Left cardiac atrium (tissue), 4 donors: ENCODE measurements around the gene TAF1B. TPM values are rescaled to one million over a fixed set of nuclear protein-coding genes. Genes with fewer than 3 reads are reported as not detected.

Source experiments
- ATAC-seq, 2 donors: fragments of 200-7000 bp; cut with Tn5 transposase; one replicate each; pipeline ENCODE4 v1.9.1; 2020; ENCODE audit warnings: mild to moderate bottlenecking in 2 of 2, moderate library complexity in 2 of 2
- DNase-seq: peaks from one replicate; pipeline ENCODE4 v3.0.0-alpha.2; 2020
- intact Hi-C, 2 donors: fragments of 100-400 bp; cut with DNase I; formaldehyde crosslinking; loops; one replicate each; pipeline versions ENCODE4 v1.14.1 to v1.15.1; 2022 to 2023
- total RNA-seq, 2 donors: library from RNA; stranded (reverse); fragmentation: NEBNext Ultra II Directional; extraction: Animal tissue kit (Norgen Biotek cat#: 25700); gene quantifications; one replicate each; pipeline ENCODE4 v1.2.1, GENCODE V29; 2021
- donor health status: DM: no; HTN: yes; CAD: no.
- donor health status: DM: no; HTN: yes; CAD: no; lungs with severe emphysema.
- donor health status: DM: yes; HTN: yes; CAD: no.
- donor health status: Dilated cardiomyopathy.

Gene TAF1B
- total RNA-seq, 2 donors from 2014 or later: 8.1 to 11.0 TPM

- intact Hi-C loops: no loop called here
- DNase-seq (no peak), ATAC-seq (no peak)
Observed at GRCh38 chr2:9806656-9807055, 36.6 kb upstream of the TAF1B start.

DNA sequence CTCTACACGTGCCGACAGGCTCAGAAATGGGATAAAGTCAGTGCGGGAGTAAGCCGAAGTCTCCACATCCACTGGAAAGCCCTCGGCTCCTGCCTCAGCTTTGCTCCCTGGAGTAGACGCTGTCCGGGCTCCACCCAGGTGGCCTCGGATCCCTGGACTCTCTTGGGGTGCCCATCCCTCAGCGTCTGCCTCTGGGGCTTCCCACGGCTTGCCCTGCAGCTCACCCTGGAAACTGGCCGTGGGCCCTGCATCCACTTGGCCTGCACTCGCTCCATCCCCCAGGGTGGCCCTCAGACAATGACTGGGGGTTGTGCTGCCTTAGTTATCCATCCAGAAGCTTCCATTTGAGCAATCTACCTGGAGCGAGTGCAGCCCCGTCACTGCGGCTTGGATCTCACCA is 36.2 kb upstream of the TAF1B start:
- ATAC-seq (no peak), DNase-seq (no peak)
- intact Hi-C loops: no loop called here

DNA sequence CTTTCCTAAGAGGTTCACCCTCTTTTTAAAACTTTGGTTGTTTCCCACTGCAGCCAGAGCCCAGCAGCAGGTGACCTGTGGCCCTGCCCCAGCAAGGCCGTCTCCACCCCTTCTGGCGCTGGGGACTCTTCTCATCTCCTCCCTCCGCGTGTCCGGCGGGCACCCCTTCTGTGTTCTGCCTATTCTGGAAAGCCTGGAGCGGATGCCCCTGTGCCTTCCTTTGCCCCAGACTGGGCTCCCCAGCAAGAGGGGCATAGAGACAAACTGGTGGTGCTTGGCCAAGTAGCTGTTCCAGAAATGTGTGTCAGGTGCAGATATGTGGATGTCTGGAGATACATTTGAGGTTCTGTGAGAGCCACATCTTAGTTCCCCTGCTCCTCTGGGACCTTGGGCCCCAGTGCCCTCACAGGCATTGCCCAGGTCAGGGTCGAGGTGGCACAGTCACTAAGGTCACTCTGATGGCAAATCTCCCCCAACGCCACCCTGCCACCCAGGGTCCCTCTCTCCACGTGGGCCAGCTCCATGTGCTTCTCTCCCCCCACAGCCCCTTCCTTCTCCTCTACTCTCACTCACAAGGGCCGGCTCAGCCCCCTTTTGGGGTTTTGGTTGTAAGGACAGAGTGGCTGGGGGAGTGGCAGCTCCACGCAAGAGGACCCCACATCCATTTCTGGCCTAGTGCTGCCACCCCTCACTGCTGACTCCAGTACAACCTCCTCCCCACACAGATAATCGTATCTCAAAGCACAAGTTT is 35.5 kb upstream of the TAF1B start:
- ATAC-seq (no peak), DNase-seq (no peak)
- intact Hi-C loops: no loop called here

DNA sequence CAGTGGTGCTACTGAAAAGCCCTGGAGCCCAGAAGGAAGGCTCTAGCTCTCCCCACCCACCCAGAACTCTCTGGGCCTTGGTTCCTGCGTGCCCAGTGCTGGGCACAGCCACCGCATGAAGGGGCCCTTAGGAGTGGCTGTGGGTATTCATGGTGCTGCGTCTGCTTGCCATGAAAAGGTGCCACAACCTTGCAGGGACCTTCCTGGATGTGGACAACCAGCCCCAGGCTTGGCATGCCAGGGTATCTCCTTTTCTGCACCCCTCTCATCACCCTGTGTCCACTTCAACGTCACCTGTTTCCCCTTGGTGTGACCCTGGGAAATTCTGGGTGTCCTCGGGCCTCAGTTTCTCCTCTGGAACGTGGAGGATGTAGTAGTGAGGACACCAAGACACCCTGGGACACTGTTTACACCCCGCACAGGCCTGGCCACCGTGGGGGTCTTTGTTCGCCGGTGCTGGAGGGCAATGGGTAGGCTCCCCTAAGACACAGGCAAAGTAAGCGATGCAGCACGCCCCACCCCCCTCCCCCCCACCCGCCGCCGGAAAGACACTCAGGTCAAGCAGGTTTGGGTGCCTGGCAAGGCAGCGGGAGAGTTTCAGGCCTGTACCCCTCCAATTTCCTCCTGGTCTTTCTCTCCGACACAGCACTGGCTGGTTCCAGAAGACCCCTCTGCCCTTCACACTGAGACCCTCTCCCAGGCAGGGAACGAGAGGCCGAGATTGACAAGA is 34.8 kb upstream of the TAF1B start:
- no peak for ATAC-seq
- DNase-seq: no peak
- intact Hi-C loops: no loop called here

DNA sequence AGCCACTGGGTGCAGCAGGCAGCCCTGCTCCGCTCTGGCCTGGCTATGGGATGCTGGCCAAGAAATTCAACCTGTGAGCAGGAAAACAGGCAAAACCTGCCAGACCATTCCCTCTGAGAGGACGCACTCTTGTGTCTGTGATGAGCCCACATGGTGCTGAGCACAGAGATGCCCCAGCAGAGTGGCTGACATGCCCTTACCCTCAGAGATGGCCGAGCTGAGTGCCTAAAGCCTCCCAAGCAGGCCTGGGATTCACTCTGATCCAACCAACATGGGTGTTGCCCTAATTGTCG is 34.3 kb upstream of the TAF1B start:
- no peak for ATAC-seq
- intact Hi-C loops: no loop called here
- DNase-seq: no peak

GRCh38 chr2:9809448-9810088 is 33.7 kb upstream of the TAF1B start:
- DNase-seq: no peak
- intact Hi-C loops: loop anchor here (5.0 to 10.0 kb wide), 3 partner anchors 145 to 625 kb away; partner anchors contain the start of gene GRHL1 (in 1 of the 2)

GRCh38 chr2:9811216-9811615 is 32.1 kb upstream of the TAF1B start:
- intact Hi-C loops: loop anchor here (5.0 to 10.0 kb wide), 3 partner anchors 144 to 624 kb away; partner anchors contain the start of gene GRHL1 (in 1 of the 2)
- no peak for DNase-seq
- no peak for ATAC-seq

More at GRCh38 chr2:9809448-9810088, 33.7 kb upstream of the TAF1B start:
- ATAC-seq: no peak

DNA sequence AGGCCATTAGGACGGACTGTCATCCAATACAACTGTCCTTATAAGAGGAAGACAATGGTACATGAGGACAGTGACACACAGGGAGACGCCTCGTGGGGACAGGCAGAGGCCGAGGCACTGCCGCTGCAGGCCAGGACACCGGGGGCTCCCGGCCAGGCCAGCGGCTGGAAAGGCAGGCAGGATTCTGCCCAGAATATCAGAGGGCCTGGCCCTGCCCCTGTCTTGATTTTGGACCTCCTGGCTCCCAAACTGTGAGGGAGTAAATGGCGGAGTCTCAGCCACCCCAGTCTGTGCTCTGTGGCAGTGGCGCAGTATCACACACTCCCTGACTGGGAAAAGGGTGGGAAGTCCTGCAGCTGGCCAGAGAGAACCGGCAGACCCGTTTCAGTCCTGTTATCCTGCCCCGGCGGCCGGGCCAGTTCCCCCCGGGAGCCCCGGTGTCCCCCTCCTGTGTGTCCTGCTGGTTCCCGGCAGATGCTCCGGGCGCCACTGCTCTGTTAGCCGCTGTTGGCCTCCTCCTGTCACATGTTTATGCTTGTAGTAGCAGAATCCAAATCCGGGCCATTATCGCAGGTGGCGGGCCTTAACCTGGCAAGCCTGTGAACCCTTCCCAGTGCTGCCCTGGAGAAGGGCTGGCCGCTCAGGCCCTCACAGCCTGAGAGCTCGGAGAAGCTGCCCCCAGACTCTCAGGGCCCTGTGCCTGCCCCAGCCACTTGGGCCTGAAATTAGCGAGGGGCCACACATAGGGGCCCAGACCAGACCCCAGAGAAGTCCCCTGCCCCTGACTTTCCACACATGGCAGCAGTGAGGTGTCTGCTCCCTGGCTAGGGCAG is 31.4 kb upstream of the TAF1B start:
- no peak for DNase-seq

DNA sequence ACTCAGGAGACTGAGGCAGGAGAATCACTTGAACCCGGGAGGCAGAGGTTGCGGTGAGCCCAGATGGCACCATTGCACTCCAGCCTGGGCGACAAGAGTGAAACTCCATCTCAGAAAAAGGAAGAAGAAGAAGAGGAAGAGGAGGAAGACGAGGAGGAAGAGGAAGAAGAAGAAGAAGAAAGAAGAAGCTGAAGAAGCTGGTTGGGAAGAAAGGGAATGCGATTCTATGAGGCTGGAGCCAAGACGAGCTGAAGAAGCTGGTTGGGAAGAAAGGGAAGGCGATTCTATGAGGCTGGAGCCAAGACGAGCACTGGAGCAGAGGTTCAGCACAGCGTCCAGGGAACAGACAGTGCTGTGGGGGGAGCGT is 30.3 kb upstream of the TAF1B start:
- ATAC-seq (peak in 1 of 2 donors; percentile 8), DNase-seq (no peak)
- intact Hi-C loops: loop anchor here (5.0 to 10.0 kb wide), 3 partner anchors 142 to 622 kb away; partner anchors contain the start of gene GRHL1 (in 1 of the 2)

More for the DNA sequence above, 31.4 kb upstream of the TAF1B start:
- intact Hi-C loops: loop anchor here (5.0 to 10.0 kb wide), 3 partner anchors 143 to 623 kb away; partner anchors contain the start of gene GRHL1 (in 1 of the 2)
- no peak for ATAC-seq

- peak; percentile 78 for DNase-seq
- peak; percentile 84 to 87 for ATAC-seq
- intact Hi-C loops: loop anchor here (5.0 to 10.0 kb wide), 3 partner anchors 141 to 621 kb away; partner anchors contain the start of gene GRHL1 (in 1 of the 2)
Observed at GRCh38 chr2:9813312-9814128, 29.8 kb upstream of the TAF1B start.

DNA sequence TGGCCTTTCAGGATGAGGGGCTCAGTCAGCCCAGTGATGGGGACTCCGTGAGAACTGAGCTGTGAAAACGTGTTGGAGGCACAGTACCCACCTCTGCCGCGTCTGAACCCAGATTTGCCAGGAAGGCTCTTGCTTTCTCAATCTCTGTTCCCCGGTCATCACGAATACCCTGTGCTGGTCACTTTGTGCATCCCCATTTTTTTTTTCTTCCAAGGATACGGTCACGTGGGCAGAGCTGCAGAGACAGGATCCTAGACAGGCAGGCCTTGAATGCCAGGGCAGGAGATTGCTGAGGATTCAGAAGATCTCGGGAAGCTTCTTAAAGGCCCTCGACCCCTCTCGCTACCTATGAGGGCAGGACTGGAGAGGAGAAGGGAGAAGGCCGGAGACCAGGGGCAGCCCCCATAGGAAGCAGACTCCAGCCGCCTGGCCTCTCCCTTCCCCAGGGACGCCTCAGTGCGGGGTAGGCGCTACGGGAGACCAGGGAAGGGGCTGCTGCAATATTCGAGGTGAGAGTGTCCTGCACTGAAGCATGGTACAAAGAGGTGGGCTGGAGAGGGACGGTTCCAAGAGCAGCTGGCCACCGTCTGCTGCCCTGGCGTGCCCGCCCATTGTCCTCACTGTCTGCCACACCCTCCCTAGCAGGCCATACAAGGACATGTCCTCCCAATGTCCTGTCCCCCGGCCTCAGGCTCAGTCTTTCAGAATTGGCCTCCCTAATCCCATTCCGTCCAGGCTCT is 29.0 kb upstream of the TAF1B start:
- peak in 1 of 2 donors; percentile 10 for ATAC-seq
- DNase-seq: no peak
- intact Hi-C loops: loop anchor here (5.0 to 10.0 kb wide), 3 partner anchors 141 to 621 kb away; partner anchors contain the start of gene GRHL1 (in 1 of the 2)

- no peak for DNase-seq
- intact Hi-C loops: loop anchor here in 1 of 2 donors (10.0 kb wide), 2 partner anchors 140 to 620 kb away; partner anchors contain the start of gene GRHL1
- ATAC-seq: no peak
Observed at GRCh38 chr2:9815076-9815475, 28.2 kb upstream of the TAF1B start.

- ATAC-seq (no peak), DNase-seq (no peak)
- intact Hi-C loops: loop anchor here in 1 of 2 donors (10.0 kb wide), 2 partner anchors 139 to 619 kb away; partner anchors contain the start of gene GRHL1
Observed at GRCh38 chr2:9815844-9816279, 27.4 kb upstream of the TAF1B start.

GRCh38 chr2:9818097-9818496 is 25.2 kb upstream of the TAF1B start:
- ATAC-seq: no peak
- intact Hi-C loops: loop anchor here in 1 of 2 donors (10.0 kb wide), 2 partner anchors 137 to 617 kb away; partner anchors contain the start of gene GRHL1

GRCh38 chr2:9819551-9819950 is 23.7 kb upstream of the TAF1B start:
- intact Hi-C loops: loop anchor here in 1 of 2 donors (10.0 kb wide), 2 partner anchors 135 to 615 kb away; partner anchors contain the start of gene GRHL1
- no peak for DNase-seq
- no peak for ATAC-seq

More at GRCh38 chr2:9818097-9818496, 25.2 kb upstream of the TAF1B start:
- no peak for DNase-seq

GRCh38 chr2:9820020-9820973 is 23.0 kb upstream of the TAF1B start:
- DNase-seq (no peak), ATAC-seq (no peak)
- intact Hi-C loops: no loop called here
